GM21786 (cell line): ENCODE measurements around the gene PHF14.

Experiments used
- ATAC-seq: cut with Tn5 transposase; IDR thresholded peaks from one replicate; pipeline ENCODE4 v1.9.1; 2021; ENCODE audit not compliant: unreplicated experiment

Gene PHF14

GRCh38 chr7:11206177-11206899, 232.7 kb downstream of the PHF14 start:
- no peak for ATAC-seq

GRCh38 chr7:11207565-11207964, 233.9 kb downstream of the PHF14 start:
- ATAC-seq: no peak

- no peak for ATAC-seq
Observed at GRCh38 chr7:11208883-11209465, 235.3 kb downstream of the PHF14 start.

- no peak for ATAC-seq
Observed at GRCh38 chr7:11210374-11210773, 236.7 kb downstream of the PHF14 start.

- ATAC-seq: peak; percentile 89
Observed at GRCh38 chr7:11212080-11212711, 238.5 kb downstream of the PHF14 start.

GRCh38 chr7:11212816-11213215, 239.1 kb downstream of the PHF14 start:
- no peak for ATAC-seq

- ATAC-seq: no peak
Observed at GRCh38 chr7:11213266-11213665, 239.6 kb downstream of the PHF14 start.

- ATAC-seq: no peak
Observed at GRCh38 chr7:11216276-11216675, 242.6 kb downstream of the PHF14 start.

- no peak for ATAC-seq
Observed at GRCh38 chr7:11217848-11218565, 244.3 kb downstream of the PHF14 start.
